ENCODE measurements around the gene MAP6.

Gene MAP6

DNA sequence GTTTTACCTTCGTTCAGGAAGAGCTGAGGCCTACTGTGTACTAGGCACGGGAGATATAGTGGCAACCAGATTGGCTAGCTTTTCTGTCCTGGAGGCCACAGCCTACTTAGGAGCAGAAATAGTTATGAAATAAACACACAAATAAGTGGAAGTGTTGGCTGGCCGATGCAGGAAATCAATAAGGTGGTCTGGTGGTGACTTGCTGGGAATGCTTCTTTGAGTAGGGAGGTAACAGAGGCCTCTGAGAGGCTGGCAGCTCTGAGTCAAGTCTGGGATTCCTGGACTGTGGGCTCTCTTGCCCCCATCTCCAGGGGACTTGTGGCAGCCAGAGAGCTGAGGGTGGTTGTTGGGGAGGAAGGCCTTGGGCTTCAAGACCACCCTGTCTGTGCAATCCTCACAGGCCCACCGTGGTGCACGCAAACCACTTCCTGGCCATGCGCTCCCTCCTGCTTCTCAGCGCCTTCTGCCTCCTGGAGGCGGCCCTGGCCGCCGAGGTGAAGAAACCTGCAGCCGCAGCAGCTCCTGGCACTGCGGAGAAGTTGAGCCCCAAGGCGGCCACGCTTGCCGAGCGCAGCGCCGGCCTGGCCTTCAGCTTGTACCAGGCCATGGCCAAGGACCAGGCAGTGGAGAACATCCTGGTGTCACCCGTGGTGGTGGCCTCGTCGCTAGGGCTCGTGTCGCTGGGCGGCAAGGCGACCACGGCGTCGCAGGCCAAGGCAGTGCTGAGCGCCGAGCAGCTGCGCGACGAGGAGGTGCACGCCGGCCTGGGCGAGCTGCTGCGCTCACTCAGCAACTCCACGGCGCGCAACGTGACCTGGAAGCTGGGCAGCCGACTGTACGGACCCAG lies 102.7 kb downstream of the MAP6 start:
- DNase-seq: no peak

DNA sequence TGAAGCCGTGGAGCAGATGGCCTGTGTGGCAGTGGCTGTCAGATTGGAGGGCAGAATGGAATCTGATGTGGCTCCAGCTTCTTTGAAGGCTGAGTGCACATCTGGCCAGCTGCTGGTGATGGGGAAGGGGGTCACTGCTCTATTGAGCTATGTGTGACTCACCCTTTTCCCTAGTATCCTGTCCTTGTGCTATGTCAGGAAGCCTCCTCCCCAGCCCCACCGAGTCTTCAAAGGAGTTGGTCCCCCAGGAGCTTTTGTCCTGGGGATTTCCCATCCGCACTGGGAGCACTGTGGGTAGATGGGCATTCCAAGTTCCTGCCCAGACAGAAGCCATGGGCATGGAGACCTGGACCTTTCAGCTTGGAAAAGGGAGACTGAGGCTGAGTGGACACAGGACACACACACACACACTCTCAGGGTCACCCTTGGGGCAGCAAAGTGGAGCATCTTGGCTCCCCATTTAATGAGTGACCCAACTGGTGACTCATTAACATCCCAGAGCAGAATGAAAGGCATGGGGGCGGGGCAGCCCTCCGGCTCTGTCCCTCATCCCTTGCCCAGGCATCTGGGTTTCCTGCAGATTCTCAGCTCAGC lies 103.5 kb downstream of the MAP6 start:
- DNase-seq: no peak

GRCh38 chr11:75563978-75564552 lies 104.8 kb downstream of the MAP6 start:
- no peak for DNase-seq

DNA sequence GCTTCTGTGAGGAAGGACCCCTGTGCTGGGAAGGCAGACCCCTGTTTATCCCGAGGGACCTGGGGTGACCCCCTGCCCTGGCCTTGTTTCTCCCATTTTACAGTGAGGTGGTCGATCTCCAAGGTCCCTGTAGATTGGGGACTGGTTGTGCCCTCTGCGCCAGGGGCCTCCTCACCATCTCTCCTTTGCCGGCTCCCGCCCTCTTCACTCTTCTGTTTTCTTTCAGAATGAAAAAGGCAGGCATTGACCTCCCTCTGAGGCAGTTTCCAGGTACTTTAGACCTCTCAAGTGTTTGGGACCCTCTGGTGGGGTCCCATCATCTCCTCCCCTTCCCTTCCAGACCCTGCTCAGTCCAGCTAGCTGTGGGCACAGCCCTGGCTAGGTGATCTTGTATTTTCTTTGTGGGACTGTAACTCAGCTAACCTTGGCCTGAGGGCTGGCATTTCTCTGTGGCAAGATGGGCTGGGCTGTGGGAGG lies 105.3 kb downstream of the MAP6 start:
- DNase-seq: no peak

DNA sequence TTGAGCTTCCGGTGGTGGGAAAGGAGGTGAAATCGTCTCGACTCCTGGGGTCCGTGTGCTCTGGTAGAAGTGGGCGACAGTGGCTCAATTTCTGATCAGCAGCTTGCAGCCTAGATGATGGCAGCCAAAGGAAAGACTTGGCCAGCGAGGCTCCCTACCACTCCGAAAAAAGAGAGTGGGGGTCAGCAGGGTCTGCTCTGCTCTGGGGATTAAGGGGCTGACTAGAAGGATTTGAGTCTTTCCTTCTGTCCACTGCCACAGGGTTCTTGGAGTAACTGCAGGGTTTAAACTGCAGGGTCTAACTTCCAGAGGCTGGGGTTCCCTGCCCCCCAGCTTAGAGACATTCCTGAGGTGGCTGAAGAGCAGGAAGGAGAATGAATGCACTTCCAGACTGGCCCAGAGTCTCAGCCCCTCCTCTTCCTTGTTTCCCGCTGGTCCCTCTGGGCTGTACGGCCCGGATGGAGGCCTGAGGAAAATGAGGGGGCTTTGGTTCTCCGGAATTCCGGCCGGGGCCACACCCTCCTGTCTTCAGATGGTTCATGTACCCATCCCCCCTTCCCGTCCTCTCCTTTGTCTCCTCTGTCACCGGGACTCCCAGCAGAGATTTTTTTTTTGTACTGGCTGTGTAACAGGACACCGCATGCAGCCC lies 105.9 kb downstream of the MAP6 start:
- DNase-seq: peak; percentile 51

DNA sequence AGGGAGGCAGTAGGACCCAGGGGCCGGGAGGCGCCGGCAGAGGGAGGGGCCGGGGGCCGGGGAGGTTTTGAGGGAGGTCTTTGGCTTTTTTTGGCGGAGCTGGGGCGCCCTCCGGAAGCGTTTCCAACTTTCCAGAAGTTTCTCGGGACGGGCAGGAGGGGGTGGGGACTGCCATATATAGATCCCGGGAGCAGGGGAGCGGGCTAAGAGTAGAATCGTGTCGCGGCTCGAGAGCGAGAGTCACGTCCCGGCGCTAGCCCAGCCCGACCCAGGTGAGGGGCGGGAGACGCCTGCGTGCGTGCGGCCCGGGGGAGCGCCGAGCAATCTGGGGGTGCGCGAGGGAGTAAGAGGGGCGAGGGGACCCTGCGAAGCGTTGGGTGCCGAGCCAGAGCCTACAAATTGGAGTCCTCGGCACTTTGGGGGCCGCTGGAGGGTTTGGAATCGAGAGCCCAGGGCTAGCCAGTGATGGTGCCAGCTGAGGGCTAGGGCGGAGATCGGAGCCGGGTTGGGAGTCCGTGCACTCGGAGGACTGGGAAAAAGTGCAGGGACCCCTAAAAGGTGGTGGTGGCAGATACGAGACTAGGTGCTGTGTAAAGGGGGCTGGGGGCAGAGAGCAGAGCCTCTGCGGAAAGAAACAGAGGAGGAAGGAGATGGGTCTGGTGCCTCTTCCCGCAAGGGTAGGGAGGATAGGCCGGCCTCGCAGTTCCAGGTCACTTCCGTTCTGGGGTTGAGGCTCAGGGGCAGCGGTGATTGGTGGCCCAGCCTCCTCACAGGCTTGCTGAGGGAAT lies 106.6 kb downstream of the MAP6 start, which contains the start of gene SERPINH1:
TSS of gene SERPINH1 (plus strand) at position 206 of the 788 bp plus-strand sequence. CDS start 4,097 bp downstream, outside the sequence.
- peak; percentile 92 for DNase-seq

- no peak for DNase-seq
These were observed 107.3 kb downstream of the MAP6 start for GRCh38 chr11:75561426-75562047.

DNA sequence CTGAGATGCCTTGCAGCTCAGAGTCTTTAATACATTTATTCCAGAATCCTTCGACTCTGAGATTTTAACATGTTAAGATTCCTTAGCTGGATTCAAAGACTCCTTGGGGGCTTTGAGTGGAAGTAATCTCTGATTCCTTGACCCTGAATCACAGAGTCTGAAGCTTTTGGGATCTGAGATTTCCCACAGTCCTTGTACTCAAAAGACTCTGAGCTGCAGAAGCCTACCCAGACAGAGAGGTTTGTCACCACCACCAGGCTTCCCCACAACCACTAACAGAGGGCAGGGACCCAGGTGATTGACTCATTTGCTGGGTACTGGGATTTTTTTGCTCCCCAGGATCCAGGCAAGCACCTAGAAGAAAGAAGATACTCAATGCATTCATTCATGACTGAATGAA lies 108.2 kb downstream of the MAP6 start:
- no peak for DNase-seq

DNA sequence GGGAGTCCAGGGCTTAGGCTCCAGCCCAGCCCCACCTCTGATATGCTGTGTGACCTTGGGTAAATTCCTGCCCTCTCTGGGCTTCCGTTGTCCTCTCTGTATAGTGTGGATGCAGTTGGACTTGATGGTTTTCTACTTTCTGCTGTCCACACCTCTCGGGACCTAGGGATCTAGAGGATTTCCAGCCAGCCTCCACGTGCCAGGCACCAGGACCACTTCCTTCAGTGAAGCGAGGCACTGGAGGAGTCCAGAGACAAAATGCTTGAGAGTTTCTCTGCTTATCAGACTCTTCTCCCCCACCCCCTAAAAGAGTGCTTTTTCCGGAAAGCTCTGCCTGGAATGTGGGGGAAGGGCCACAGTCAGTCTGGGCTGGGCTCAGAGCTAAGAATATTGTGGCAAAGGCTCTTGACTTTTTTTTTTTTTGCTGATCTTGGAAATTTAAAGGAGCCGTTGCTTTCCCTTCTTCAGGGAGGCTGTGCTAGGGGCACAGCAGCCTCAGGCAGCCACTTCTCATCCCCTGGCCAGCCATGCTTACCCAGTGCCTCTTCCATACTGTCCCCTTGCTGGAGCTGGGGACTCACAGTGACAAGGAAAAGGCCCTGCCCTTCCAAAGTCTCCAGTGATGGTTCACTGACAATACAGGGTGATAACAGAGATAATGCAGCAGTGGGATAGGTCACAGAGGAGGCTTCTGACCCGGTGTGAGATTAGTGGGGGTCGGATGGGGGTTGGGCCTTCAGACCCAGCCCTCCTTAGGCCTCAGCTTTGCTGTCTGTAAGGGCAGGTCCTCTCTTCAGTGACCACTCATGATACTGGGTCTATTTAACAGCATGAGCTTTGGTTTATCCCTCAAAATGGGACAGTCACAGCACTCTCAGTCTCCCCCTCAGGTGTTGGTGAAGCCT lies 109.6 kb downstream of the MAP6 start:
- DNase-seq: no peak

GRCh38 chr11:75557666-75558494 lies 111.0 kb downstream of the MAP6 start:
- no peak for DNase-seq

DNA sequence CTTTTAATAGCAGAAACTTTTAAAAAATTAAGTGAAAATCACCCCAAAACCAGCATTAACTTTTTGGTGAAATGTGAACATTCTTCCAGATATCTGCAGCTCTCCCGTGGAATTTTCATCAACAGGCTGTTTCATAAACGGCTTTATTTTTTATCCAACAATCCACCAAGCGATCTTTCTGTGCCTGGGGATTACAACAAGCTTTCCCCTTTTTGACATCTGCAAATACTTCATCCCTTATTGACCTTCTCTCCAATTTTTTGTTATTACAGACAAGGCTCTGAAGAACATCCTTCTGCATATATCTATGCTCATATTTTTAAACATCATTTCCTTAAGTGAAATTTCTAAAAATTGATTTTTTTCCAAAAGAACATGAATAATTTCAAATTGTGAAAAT lies 112.6 kb downstream of the MAP6 start:
- DNase-seq: no peak

DNA sequence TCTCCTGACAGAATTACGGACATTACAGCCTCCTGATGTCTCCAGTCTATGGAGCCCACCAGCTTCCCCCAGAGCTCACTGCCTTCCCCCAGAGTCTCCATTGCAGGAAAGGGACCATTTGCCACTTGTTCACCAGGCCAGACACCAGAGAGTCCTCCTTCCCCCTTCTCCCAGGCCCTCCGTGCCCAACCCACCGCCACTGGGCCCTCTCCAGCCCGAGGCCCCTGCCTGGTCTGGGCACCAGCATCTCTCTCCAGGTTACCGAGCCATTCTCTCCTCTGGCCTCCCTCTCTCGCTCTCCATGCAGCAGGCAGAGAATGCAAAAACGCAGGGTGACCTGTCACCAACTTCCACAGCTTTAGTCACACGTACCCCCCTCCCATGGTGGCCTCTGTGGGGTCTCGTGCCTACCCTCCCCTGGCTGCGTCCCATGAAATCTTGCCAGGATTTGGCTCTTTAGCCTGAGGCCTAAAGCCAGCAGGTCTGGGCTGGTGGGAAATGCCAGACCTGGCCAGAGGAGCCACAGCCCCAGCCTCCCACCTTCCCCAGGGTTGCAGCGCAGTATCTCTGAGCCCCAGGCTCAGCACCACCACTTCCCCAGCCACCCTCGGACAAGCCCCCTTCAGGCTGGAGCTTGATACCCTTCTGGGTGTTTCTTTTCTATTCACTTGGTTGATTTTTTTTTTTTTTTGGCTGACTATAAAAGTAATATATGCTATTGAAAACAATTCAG lies 113.6 kb downstream of the MAP6 start:
- no peak for DNase-seq

DNA sequence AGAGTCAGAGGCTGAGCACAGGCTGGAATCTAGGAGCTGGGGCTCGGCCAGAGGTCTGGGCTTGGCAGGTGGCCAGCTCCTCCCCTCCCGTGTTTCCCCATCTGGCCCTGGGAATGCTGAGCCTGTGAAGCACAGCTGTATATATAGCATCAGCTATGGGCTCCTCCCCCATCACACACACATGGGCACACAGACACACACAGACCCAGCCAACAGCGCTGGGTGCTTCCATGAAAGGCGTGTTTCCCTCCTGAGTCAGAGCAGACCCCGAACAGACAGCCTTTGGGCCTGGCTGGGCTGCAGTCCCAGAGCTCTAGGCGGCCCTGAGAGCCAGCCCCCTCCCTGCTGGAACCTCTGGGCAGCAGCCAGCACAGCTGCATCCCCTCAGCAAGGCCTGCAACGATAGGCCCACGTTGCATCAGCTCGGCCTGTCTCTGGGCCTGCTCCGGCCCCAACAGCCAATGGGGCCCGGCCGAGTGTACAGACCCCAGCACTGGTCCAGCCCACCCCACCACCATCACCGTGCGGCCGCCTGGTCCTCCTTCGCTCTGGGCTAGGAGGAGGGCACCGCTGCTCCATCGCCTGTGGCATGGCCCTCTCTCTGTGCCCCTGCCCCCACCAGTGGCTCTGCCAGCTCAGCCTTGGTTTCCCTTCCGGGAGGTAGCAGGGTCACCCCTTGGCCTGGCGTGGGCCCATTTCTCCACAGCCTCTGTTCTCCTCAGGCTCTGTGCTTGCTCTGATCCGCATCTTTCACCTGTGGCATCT lies 114.4 kb downstream of the MAP6 start:
- no peak for DNase-seq

- no peak for DNase-seq
These were observed 115.0 kb downstream of the MAP6 start for GRCh38 chr11:75553889-75554257.

GRCh38 chr11:75553182-75553581 lies 115.7 kb downstream of the MAP6 start:
- no peak for DNase-seq

- DNase-seq: peak; percentile 68
These were observed 119.4 kb downstream of the MAP6 start for GRCh38 chr11:75549370-75549958.

DNA sequence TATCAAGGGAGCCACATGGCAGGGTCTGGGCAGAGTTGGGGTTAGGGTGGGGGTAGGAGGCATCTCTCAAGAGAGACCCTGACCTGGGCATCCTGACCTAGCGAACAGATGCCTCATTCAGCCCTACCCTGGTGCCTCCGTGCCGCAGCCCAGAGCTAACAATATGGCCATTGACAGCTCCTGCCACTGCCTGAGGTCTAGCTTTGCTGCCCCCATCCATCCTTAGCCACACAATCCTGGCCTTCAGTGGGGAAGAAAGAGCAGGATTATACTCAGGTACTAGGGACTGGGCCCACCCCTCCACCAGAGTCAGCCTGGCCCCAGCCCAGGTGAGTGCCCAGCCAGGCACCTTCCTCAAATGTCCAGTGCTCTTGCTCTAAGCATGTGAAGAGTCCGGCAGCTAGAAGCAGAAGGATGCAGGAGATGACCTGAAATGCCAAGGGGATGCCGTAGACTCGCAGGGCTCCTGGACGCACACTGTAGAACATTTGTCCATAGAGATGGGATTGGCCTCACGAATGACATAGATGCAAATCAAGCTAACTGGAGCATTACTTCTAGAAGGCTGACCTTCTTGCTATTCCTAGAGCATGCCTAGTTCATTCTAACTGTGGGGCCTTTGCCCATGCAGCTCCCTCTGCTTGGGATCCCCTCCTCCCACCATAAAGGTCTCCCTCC lies 120.1 kb downstream of the MAP6 start:
- DNase-seq: no peak

Data from hematopoietic multipotent progenitor cell treated with erythropoietin and hydrocortisone succinate and interleukin-3 and kit ligand, for 4 days (in vitro differentiated cells).